CD14-positive monocyte (primary cell): Measurements from ENCODE around the gene XRCC5. TPM values are rescaled to one million over a fixed set of nuclear protein-coding genes. Genes with fewer than 3 reads are reported as not detected.
"Not testable (repeated sequence)": the region's sequence is repeated elsewhere in the genome, so short reads cannot be mapped to it uniquely, and the experiment has no call there.

Source experiments
- DNase-seq, 3 donors: peaks; one replicate each; pipeline ENCODE4 v3.0.0-alpha.2; 2011 to 2022
- H2AFZ ChIP-seq: 2 replicates; pipeline ENCODE4 v1.6.0; 2012; ENCODE audit warnings: mild to moderate bottlenecking, low read depth, low read length, inconsistent platforms; ENCODE audit not compliant: insufficient read depth, poor library complexity, severe bottlenecking
- H3K27ac ChIP-seq, 2 donors: 1 replicate in 1 of 2; 2 replicates in 1 of 2; pipeline ENCODE4 v1.5.1; 2012 to 2013; ENCODE audit warnings: low read length in 2 of 2, control low read depth in 1 of 2, inconsistent platforms in 1 of 2, low read depth in 1 of 2, mild to moderate bottlenecking in 1 of 2
- H3K27me3 ChIP-seq, 2 donors: one replicate each; pipeline versions ENCODE4 v1.6.0 to v1.6.1; 2011 to 2013; ENCODE audit warnings: low read length in 2 of 2; ENCODE audit not compliant: control insufficient read depth in 2 of 2, insufficient read depth in 2 of 2
- H3K36me3 ChIP-seq, 2 donors: replicated peaks in 1 of 2; 1 replicate in 1 of 2; 2 replicates in 1 of 2; pipeline versions ENCODE4 v1.5.1 to v1.6.1; 2012 to 2013; ENCODE audit warnings: low read length in 2 of 2, control low read depth in 1 of 2, inconsistent platforms in 1 of 2, mild to moderate bottlenecking in 1 of 2; ENCODE audit not compliant: insufficient read depth in 2 of 2, control insufficient read depth in 1 of 2
- H3K4me1 ChIP-seq, 2 donors: 1 replicate in 1 of 2; 2 replicates in 1 of 2; pipeline versions ENCODE4 v1.5.1 to v1.6.1; 2012 to 2013; ENCODE audit warnings: low read length in 2 of 2, control low read depth in 1 of 2, inconsistent platforms in 1 of 2, mild to moderate bottlenecking in 1 of 2, moderate library complexity in 1 of 2; ENCODE audit not compliant: insufficient read depth in 2 of 2, control insufficient read depth in 1 of 2
- H3K4me2 ChIP-seq: replicated peaks from 2 replicates; pipeline ENCODE3; 2012; ENCODE audit warnings: low read length, moderate library complexity, mild to moderate bottlenecking; ENCODE audit not compliant: poor library complexity, severe bottlenecking; ENCODE audit errors: extremely low read depth
- H3K4me3 ChIP-seq, 3 experiments: fragments of 200-600 bp in 1 of 3; sonication (generic) in 1 of 3; replicated peaks in 1 of 3; 1 replicate in 2 of 3; 2 replicates in 1 of 3; pipeline ENCODE4 v1.5.1; 2011 to 2013; ENCODE audit warnings: low read length in 3 of 3, mild to moderate bottlenecking in 3 of 3, control low read depth in 2 of 3, low read depth in 2 of 3, inconsistent platforms in 1 of 3, moderate library complexity in 1 of 3
- H3K79me2 ChIP-seq: 2 replicates; pipeline ENCODE4 v1.6.0; 2012; ENCODE audit warnings: mild to moderate bottlenecking, control low read depth, inconsistent platforms, low read length, moderate library complexity; ENCODE audit not compliant: insufficient read depth
- H3K9ac ChIP-seq: 2 replicates; pipeline ENCODE4 v1.6.0; 2017; ENCODE audit warnings: low read length, mild to moderate bottlenecking; ENCODE audit not compliant: insufficient read depth, poor library complexity, severe bottlenecking
- H3K9me3 ChIP-seq, 2 donors: replicated peaks in 1 of 2; 1 replicate in 1 of 2; 2 replicates in 1 of 2; pipeline versions ENCODE4 v1.5.1 to v1.6.1; 2012 to 2013; ENCODE audit warnings: low read length in 2 of 2, control low read depth in 1 of 2; ENCODE audit not compliant: control insufficient read depth in 1 of 2, insufficient read depth in 1 of 2
- H4K20me1 ChIP-seq: 2 replicates; pipeline ENCODE4 v1.6.0; 2012; ENCODE audit warnings: mild to moderate bottlenecking, low read length, control low read depth, moderate library complexity; ENCODE audit not compliant: insufficient read depth
- H3K27ac Mint-ChIP-seq, 7 donors: one replicate each; pipeline ENCODE4 v1.8.0; 2020; ENCODE audit warnings: mild to moderate bottlenecking in 7 of 7, mixed read lengths in 7 of 7, moderate library complexity in 6 of 7, inconsistent platforms in 2 of 7
- H3K27me3 Mint-ChIP-seq, 3 donors: one replicate each; pipeline ENCODE4 v1.8.0; 2021 to 2022; ENCODE audit warnings: low read depth in 3 of 3, mild to moderate bottlenecking in 3 of 3, mixed read lengths in 3 of 3, moderate library complexity in 3 of 3, inconsistent platforms in 1 of 3
- H3K36me3 Mint-ChIP-seq, 2 donors: one replicate each; pipeline ENCODE4 v1.8.0; 2020; ENCODE audit warnings: mixed read lengths in 2 of 2, inconsistent platforms in 1 of 2, mild to moderate bottlenecking in 1 of 2
- H3K4me1 Mint-ChIP-seq: one replicate; pipeline ENCODE4 v1.8.0; 2020; ENCODE audit warnings: mild to moderate bottlenecking, mixed read lengths
- H3K4me3 Mint-ChIP-seq, 2 donors: one replicate each; pipeline ENCODE4 v1.8.0; 2020; ENCODE audit warnings: mild to moderate bottlenecking in 2 of 2, mixed read lengths in 2 of 2, moderate library complexity in 1 of 2
- H3K9me3 Mint-ChIP-seq, 7 donors: one replicate each; pipeline ENCODE4 v1.8.0; 2020 to 2022; ENCODE audit warnings: mixed read lengths in 7 of 7, mild to moderate bottlenecking in 6 of 7, moderate library complexity in 6 of 7, inconsistent platforms in 2 of 7
- CTCF ChIP-seq: fragments of 200-600 bp; IDR thresholded peaks from one replicate; pipeline ENCODE4 v1.8.0; 2022; ENCODE audit warnings: antibody characterized with exemption, mild to moderate bottlenecking
- WGBS: methylation state at CpG from one replicate; pipeline ENCODE4 v1.1.5; 2013; ENCODE audit warnings: missing lambda C conversion rate; ENCODE audit not compliant: insufficient coverage; 5-methylcytosine and 5-hydroxymethylcytosine counted together
- intact Hi-C, 2 donors: fragments of 100-400 bp; cut with micrococcal nuclease; formaldehyde crosslinking; loops; one replicate each; pipeline versions ENCODE4 v1.15.0 to v1.15.1; 2023
- polyA plus RNA-seq, 3 donors: library from polyadenylated mRNA; depleted of rRNA in 1 of 3; unstranded in 2 of 3; stranded (reverse) in 1 of 3; fragments of 300-500 nt in 2 of 3; fragments of >200 nt in 1 of 3; fragmentation: Illumina TruSeq in 2 of 3; gene quantifications; 1 replicate in 2 of 3; 2 replicates in 1 of 3; pipeline ENCODE4 v1.2.3, GENCODE V29; 2012 to 2021

Gene XRCC5
- polyA plus RNA-seq, 3 donors: 55.3 to 281 (median 258) TPM

DNA sequence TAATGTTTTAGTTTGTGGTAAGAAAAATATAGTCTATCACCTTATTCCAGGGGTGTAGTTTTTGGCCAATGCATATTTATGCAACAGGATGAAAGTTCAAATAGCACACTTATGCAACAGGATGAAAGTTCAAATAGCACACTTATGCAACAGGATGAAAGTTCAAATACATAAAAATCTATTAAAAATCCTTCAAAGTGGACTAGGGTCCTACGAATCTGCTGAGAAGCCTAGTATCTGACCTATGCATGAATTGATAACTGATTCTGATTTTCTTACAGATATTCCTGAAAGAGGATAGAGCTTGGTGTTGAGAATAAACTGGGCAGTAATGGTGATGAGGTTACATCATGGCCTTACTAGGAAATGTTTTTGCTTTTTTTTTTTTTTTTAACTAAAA, 30.4 kb upstream of the XRCC5 start:
- H3K4me3 Mint-ChIP-seq: no peak overlapping the region

DNA sequence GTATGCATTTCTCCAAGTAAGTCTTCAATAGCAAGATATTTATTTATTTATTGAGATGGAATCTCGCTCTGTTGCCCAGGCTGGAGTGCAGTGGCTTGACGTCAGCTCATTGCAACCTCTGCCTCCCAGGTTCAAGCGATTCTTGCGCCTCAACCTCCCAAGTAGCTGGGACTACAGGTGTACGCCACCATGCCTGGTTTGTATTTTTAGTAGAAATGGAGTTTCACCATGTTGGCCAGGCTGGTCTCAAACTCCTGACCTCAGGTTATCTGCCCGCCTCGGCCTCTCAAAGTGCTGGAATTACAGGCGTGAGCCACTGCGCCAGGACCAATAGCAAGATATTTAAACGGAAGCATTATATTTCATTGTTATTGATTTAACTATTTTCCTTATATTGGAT, 29.1 kb upstream of the XRCC5 start:
- H2AFZ ChIP-seq, H3K4me3 Mint-ChIP-seq, H3K9me3 Mint-ChIP-seq, H3K27me3 Mint-ChIP-seq, H3K36me3 Mint-ChIP-seq, H3K27me3 ChIP-seq, H3K9ac ChIP-seq, H3K4me3 ChIP-seq, H4K20me1 ChIP-seq, H3K27ac ChIP-seq, DNase-seq, H3K4me2 ChIP-seq, H3K9me3 ChIP-seq, H3K36me3 ChIP-seq, intact Hi-C loops: not testable (repeated sequence)
- Histone ChIP-seq H3K4me1 (peaks cover 40 to 59% of the 10 kb centered on the region in 2 donors), H3K79me2 (peaks cover 37% of the 10 kb centered on the region)
- peak overlapping the region in 1 of 7 donors; percentile 25 for H3K27ac Mint-ChIP-seq
- peaks cover 55% of the 10 kb centered on the region for H3K4me1 Mint-ChIP-seq
- WGBS: 100% methylated on average over 5 of the region's 10 CpGs

More for the DNA sequence above, 30.4 kb upstream of the XRCC5 start:
- H3K79me2 ChIP-seq: peaks cover 37% of the 10 kb centered on the region
- Mint-ChIP-seq H3K4me1 (peaks cover 52% of the 10 kb centered on the region), H3K36me3 (peaks cover 14 to 17% of the 10 kb centered on the region in 2 donors), H3K27ac (peak overlapping the region in 2 of 7 donors; percentile 2 to 42), H3K27me3 (peaks cover 0 to 4% (median 2%) of the 10 kb centered on the region in 3 donors), H3K9me3 (no peaks in the 10 kb centered on the region)
- WGBS: no CpG with 5 or more reads among the region's 1 CpG
- no peak overlapping the region for H3K4me3 ChIP-seq
- no peak for DNase-seq
- H3K9ac ChIP-seq: peak overlapping the region; percentile 4
- H3K4me1 ChIP-seq: peaks cover 40 to 53% of the 10 kb centered on the region in 2 donors
- no peak overlapping the region for H2AFZ ChIP-seq
- intact Hi-C loops: no loop called here
- H3K4me2 ChIP-seq: peak overlapping the region; percentile 29
- no peak for TF ChIP-seq CTCF
- H3K27ac ChIP-seq: peak overlapping the region in 1 of 2 donors; percentile 36
- no peaks in the 10 kb centered on the region for H3K27me3 ChIP-seq
- H4K20me1 ChIP-seq: no peaks in the 10 kb centered on the region
- H3K36me3 ChIP-seq: peaks cover 0 to 8% of the 10 kb centered on the region in 2 donors
- no peaks in the 10 kb centered on the region for H3K9me3 ChIP-seq
